ENCODE measurements around the gene RYR1. TPM values are rescaled to one million over a fixed set of nuclear protein-coding genes. Genes with fewer than 3 reads are reported as not detected.

RYR1 gene
- total and polyA plus RNA-seq, 2 donors (not counting 1 experiment from before 2014, with no cell fraction given), result 0.43 to 3.8 TPM

GRCh38 chr19:38524369-38524768, 90.9 kb downstream of the RYR1 start:
- DNase-seq, result no peak
- Histone ChIP-seq H3K27me3 (replicated peaks in 1 of 4; ENCODE audit: control extremely low read depth in 1 of 4, control insufficient read depth in 3 of 4, insufficient read depth in 4 of 4, low read length in 3 of 4) (no peaks in the 10 kb centered on the region), H3K9me3 (ENCODE audit: control extremely low read depth in 1 of 3, control insufficient read depth in 2 of 3, insufficient read depth in 1 of 3, low read length in 2 of 3) (no peaks in the 10 kb centered on the region), H2AFZ (ENCODE audit: insufficient read depth, low read depth, low read length, poor library complexity, severe bottlenecking) (no peak overlapping the region), H3K4me3 (ENCODE audit: control extremely low read depth in 1 of 5, extremely low read depth in 1 of 5, insufficient read depth in 1 of 5, low read depth in 2 of 5, low read length in 4 of 5) (no peak overlapping the region), H3K4me2 (replicated peaks; ENCODE audit: low read depth, low read length, poor library complexity, severe bottlenecking) (no peak overlapping the region), H3K27ac (ENCODE audit: low read length in 2 of 2) (no peak overlapping the region), H3K4me1 (ENCODE audit: control insufficient read depth in 2 of 2, insufficient read depth in 2 of 2, low read length in 2 of 2) (no peaks in the 10 kb centered on the region), H3K79me2 (ENCODE audit: control insufficient read depth, insufficient read depth, low read length) (no peaks in the 10 kb centered on the region), H3K9ac (ENCODE audit: low read length) (no peak overlapping the region), H4K20me1 (ENCODE audit: control insufficient read depth, insufficient read depth, low read length, poor library complexity, severe bottlenecking) (no peaks in the 10 kb centered on the region), H3K36me3 (replicated peaks in 1 of 2; ENCODE audit: control extremely low read depth in 1 of 2, control insufficient read depth in 1 of 2, extremely low read depth in 1 of 2, insufficient read depth in 2 of 2, low read length in 1 of 2) (no peaks in the 10 kb centered on the region)
- intact Hi-C loops (cut with micrococcal nuclease), result no loop called here
- WGBS (ENCODE audit: insufficient coverage), result 92% methylated on average over 9 of the region's 9 CpGs
- H3K4me1 Mint-ChIP-seq, result no peaks in the 10 kb centered on the region
- no peak overlapping the region for H3K4me3 Mint-ChIP-seq
- no peaks in the 10 kb centered on the region for H3K9me3 Mint-ChIP-seq (ENCODE audit: insufficient read depth)
- H3K27me3 Mint-ChIP-seq, result peaks cover 8% of the 10 kb centered on the region
- no peak overlapping the region for H3K27ac Mint-ChIP-seq
- CTCF ChIA-PET, result no interaction called here
- no peak for ATAC-seq (ENCODE audit: low read depth)
- TF ChIP-seq EZH2 (IDR thresholded peaks at IDR 0.05; ENCODE audit: borderline replicate concordance, insufficient read depth, low read depth, low read length, poor library complexity, severe bottlenecking) (no peak), CTCF (IDR thresholded peaks at IDR 0.05) (no peak)
- POLR2A ChIA-PET, result interaction anchor here (0.6 kb wide), 1 partner anchor 117 kb away, joined by 3 read pairs; no protein-coding TSS in a partner anchor

- intact Hi-C loops (cut with micrococcal nuclease), result no loop called here
- Mint-ChIP-seq H3K9me3 (ENCODE audit: insufficient read depth) (no peaks in the 10 kb centered on the region), H3K27me3 (peaks cover 8% of the 10 kb centered on the region), H3K27ac (no peak overlapping the region), H3K4me1 (no peaks in the 10 kb centered on the region), H3K4me3 (no peak overlapping the region)
- Histone ChIP-seq H3K4me3 (ENCODE audit: control extremely low read depth in 1 of 5, extremely low read depth in 1 of 5, insufficient read depth in 1 of 5, low read depth in 2 of 5, low read length in 4 of 5) (no peak overlapping the region), H3K36me3 (replicated peaks in 1 of 2; ENCODE audit: control extremely low read depth in 1 of 2, control insufficient read depth in 1 of 2, extremely low read depth in 1 of 2, insufficient read depth in 2 of 2, low read length in 1 of 2) (no peaks in the 10 kb centered on the region), H2AFZ (ENCODE audit: insufficient read depth, low read depth, low read length, poor library complexity, severe bottlenecking) (no peak overlapping the region), H3K9ac (ENCODE audit: low read length) (no peak overlapping the region), H4K20me1 (ENCODE audit: control insufficient read depth, insufficient read depth, low read length, poor library complexity, severe bottlenecking) (no peaks in the 10 kb centered on the region), H3K27ac (ENCODE audit: low read length in 2 of 2) (no peak overlapping the region), H3K79me2 (ENCODE audit: control insufficient read depth, insufficient read depth, low read length) (no peaks in the 10 kb centered on the region), H3K27me3 (replicated peaks in 1 of 4; ENCODE audit: control extremely low read depth in 1 of 4, control insufficient read depth in 3 of 4, insufficient read depth in 4 of 4, low read length in 3 of 4) (no peaks in the 10 kb centered on the region), H3K4me2 (replicated peaks; ENCODE audit: low read depth, low read length, poor library complexity, severe bottlenecking) (no peak overlapping the region), H3K9me3 (ENCODE audit: control extremely low read depth in 1 of 3, control insufficient read depth in 2 of 3, insufficient read depth in 1 of 3, low read length in 2 of 3) (no peaks in the 10 kb centered on the region), H3K4me1 (ENCODE audit: control insufficient read depth in 2 of 2, insufficient read depth in 2 of 2, low read length in 2 of 2) (no peaks in the 10 kb centered on the region)
- ATAC-seq (ENCODE audit: low read depth) (no peak), DNase-seq (no peak)
- WGBS (ENCODE audit: insufficient coverage), result 93% methylated on average over 22 of the region's 22 CpGs
- TF ChIP-seq EZH2 (IDR thresholded peaks at IDR 0.05; ENCODE audit: borderline replicate concordance, insufficient read depth, low read depth, low read length, poor library complexity, severe bottlenecking) (no peak), CTCF (IDR thresholded peaks at IDR 0.05) (no peak)
- CTCF ChIA-PET, result no interaction called here
- POLR2A ChIA-PET, result no interaction called here
Measured at GRCh38 chr19:38524994-38525634, 91.6 kb downstream of the RYR1 start.

Data from B cell (primary cell).